Stimulated activated CD4-positive, alpha-beta T cell treated with anti-CD3 and anti-CD28 coated beads, Interleukin-1b, Interleukin-23, amount 100 ng/mL, for 1 hour (primary cell): ENCODE data around the gene SLC66A2.
"Not testable (repeated sequence)": the region's sequence is repeated elsewhere in the genome, so short reads cannot be mapped to it uniquely, and the experiment has no call there.

Source experiments
- DNase-seq, 2 donors: peaks; one replicate each; pipeline ENCODE4 v3.0.0-alpha.2; 2020; ENCODE audit warnings: low read depth in 2 of 2

The SLC66A2 gene

GRCh38 chr18:79951545-79952455 is at the start of gene SLC66A2:
TSS of gene SLC66A2 (minus strand) at chr18:79951653. CDS start at chr18:79950926, 727 bp downstream.
- peak; percentile 86 to 96 for DNase-seq

- no peak for DNase-seq
These were observed 49.4 kb upstream of the SLC66A2 start for GRCh38 chr18:80000877-80001276.

- DNase-seq: not testable (repeated sequence)
These were observed 48.2 kb upstream of the SLC66A2 start for GRCh38 chr18:79999701-80000100.

GRCh38 chr18:79991494-79991893 is 40.0 kb upstream of the SLC66A2 start:
- no peak for DNase-seq

- no peak for DNase-seq
These were observed 37.7 kb upstream of the SLC66A2 start for GRCh38 chr18:79989195-79989497.

GRCh38 chr18:79988451-79989194 is 37.2 kb upstream of the SLC66A2 start, which contains the start of gene TXNL4A:
TSS of gene TXNL4A (minus strand) at chr18:79988563. CDS start at chr18:79988392, 171 bp downstream.
- peak; percentile 54 to 61 for DNase-seq

- peak in 1 of 2 donors; percentile 24 for DNase-seq
These were observed 36.6 kb upstream of the SLC66A2 start for GRCh38 chr18:79988071-79988450.

GRCh38 chr18:79987566-79987965 is 36.1 kb upstream of the SLC66A2 start:
- DNase-seq: no peak

- no peak for DNase-seq
These were observed 35.3 kb upstream of the SLC66A2 start for GRCh38 chr18:79986726-79987125.

GRCh38 chr18:79985172-79985571 is 33.7 kb upstream of the SLC66A2 start:
- DNase-seq: no peak

- DNase-seq: no peak
These were observed 32.3 kb upstream of the SLC66A2 start for GRCh38 chr18:79983793-79984192.

GRCh38 chr18:79983253-79983652 is 31.8 kb upstream of the SLC66A2 start:
- no peak for DNase-seq

GRCh38 chr18:79982736-79983135 is 31.3 kb upstream of the SLC66A2 start:
- DNase-seq: no peak

- DNase-seq: no peak
These were observed 29.1 kb upstream of the SLC66A2 start for GRCh38 chr18:79980585-79980984.

- DNase-seq: no peak
These were observed 28.4 kb upstream of the SLC66A2 start for GRCh38 chr18:79979843-79980242.

- DNase-seq: no peak
These were observed 24.7 kb upstream of the SLC66A2 start for GRCh38 chr18:79975985-79976680.

GRCh38 chr18:79975043-79975442 is 23.6 kb upstream of the SLC66A2 start:
- DNase-seq: no peak

GRCh38 chr18:79974025-79974654 is 22.7 kb upstream of the SLC66A2 start:
- no peak for DNase-seq

- DNase-seq: no peak
These were observed 22.1 kb upstream of the SLC66A2 start for GRCh38 chr18:79973517-79973916.

- DNase-seq: no peak
These were observed 21.3 kb upstream of the SLC66A2 start for GRCh38 chr18:79972720-79973119.

GRCh38 chr18:79971986-79972385 is 20.5 kb upstream of the SLC66A2 start:
- no peak for DNase-seq
